Neural progenitor cell (in vitro differentiated cells): ENCODE measurements around the gene RNF5.

ENCODE experiments used
- CTCF ChIP-seq: fragments of 200-600 bp; sonication (generic); IDR thresholded peaks from 2 replicates; pipeline ENCODE4 v1.5.1; 2017; ENCODE audit warnings: antibody characterized with exemption, mild to moderate bottlenecking
- EZH2 ChIP-seq: fragments of 200-600 bp; sonication (generic); IDR thresholded peaks from 2 replicates; pipeline ENCODE4 v1.6.1; 2017; ENCODE audit warnings: antibody characterized with exemption, mild to moderate bottlenecking, moderate library complexity
- EZH2phosphoT487 ChIP-seq: fragments of 200-600 bp; sonication (generic); IDR thresholded peaks from 2 replicates; pipeline ENCODE4 v1.6.1; 2017; ENCODE audit warnings: antibody characterized with exemption

- TF ChIP-seq CTCF, result no peak
- TF ChIP-seq EZH2phosphoT487, result no peak
- no peak for TF ChIP-seq EZH2
Observed at GRCh38 chr6:32139590-32139989, 38.6 kb upstream of the RNF5 start.
